Keratinocyte (primary cell): ENCODE measurements around the gene FNDC3B. TPM values are rescaled to one million over a fixed set of nuclear protein-coding genes. Genes with fewer than 3 reads are reported as not detected.

Experiments
- DNase-seq: peaks from one replicate; pipeline ENCODE4 v3.0.0-alpha.2; 2011; ENCODE audit warnings: low read depth, missing footprints, low spot score
- FAIRE-seq: peaks from 2 replicates; lab custom pipeline; 2011; peaks lifted over from hg19 to GRCh38; lab: Jason Lieb, UNC
- H2AFZ ChIP-seq: 2 replicates; pipeline ENCODE4 v1.6.0; 2012; ENCODE audit warnings: low read length, control low read depth, inconsistent platforms; ENCODE audit not compliant: control insufficient read depth
- H3K27ac ChIP-seq: 2 replicates; pipeline ENCODE4 v1.5.1; 2011; ENCODE audit warnings: low read length; ENCODE audit not compliant: control insufficient read depth, insufficient read depth
- H3K27me3 ChIP-seq: 3 replicates; pipeline ENCODE4 v1.6.0; 2011; ENCODE audit warnings: low read length; ENCODE audit not compliant: control insufficient read depth, insufficient read depth; ENCODE audit errors: extremely low read depth
- H3K36me3 ChIP-seq, 2 experiments: 2 replicates in 1 of 2; 3 replicates in 1 of 2; pipeline ENCODE4 v1.5.1; 2011; ENCODE audit warnings: low read length in 2 of 2, mild to moderate bottlenecking in 1 of 2; ENCODE audit not compliant: control insufficient read depth in 2 of 2, insufficient read depth in 2 of 2; ENCODE audit errors: extremely low read depth in 1 of 2
- H3K4me1 ChIP-seq: 3 replicates; pipeline ENCODE4 v1.5.1; 2011; ENCODE audit warnings: low read length; ENCODE audit not compliant: control insufficient read depth, insufficient read depth; ENCODE audit errors: extremely low read depth
- H3K4me2 ChIP-seq: 3 replicates; pipeline ENCODE4 v1.6.0; 2011; ENCODE audit warnings: low read depth, low read length; ENCODE audit not compliant: control insufficient read depth, insufficient read depth; ENCODE audit errors: extremely low read depth
- H3K4me3 ChIP-seq, 3 experiments: fragments of 200-600 bp in 1 of 3; sonication (generic) in 1 of 3; 2 replicates in 2 of 3; 3 replicates in 1 of 3; pipeline ENCODE4 v1.5.1; 2011 to 2016; ENCODE audit warnings: low read length in 3 of 3, mild to moderate bottlenecking in 3 of 3, control low read depth in 2 of 3, inconsistent platforms in 1 of 3, low read depth in 1 of 3, mixed read lengths in 1 of 3, mixed run types in 1 of 3, moderate library complexity in 1 of 3; ENCODE audit not compliant: control insufficient read depth in 2 of 3, insufficient read depth in 2 of 3; ENCODE audit errors: extremely low read depth in 1 of 3
- H3K79me2 ChIP-seq: 2 replicates; pipeline ENCODE4 v1.6.0; 2012; ENCODE audit warnings: low read length; ENCODE audit not compliant: control insufficient read depth, insufficient read depth
- H3K9ac ChIP-seq: 3 replicates; pipeline ENCODE4 v1.6.0; 2011; ENCODE audit warnings: low read length; ENCODE audit not compliant: control insufficient read depth, insufficient read depth; ENCODE audit errors: extremely low read depth
- H3K9me1 ChIP-seq: 3 replicates; pipeline ENCODE4 v1.6.0; 2011; ENCODE audit warnings: low read length; ENCODE audit not compliant: control insufficient read depth, insufficient read depth; ENCODE audit errors: extremely low read depth
- H3K9me3 ChIP-seq: 2 replicates; pipeline ENCODE4 v1.5.1; 2012; ENCODE audit warnings: low read depth, low read length; ENCODE audit not compliant: control insufficient read depth
- H4K20me1 ChIP-seq: 3 replicates; pipeline ENCODE4 v1.6.0; 2011; ENCODE audit warnings: low read length; ENCODE audit not compliant: control insufficient read depth, insufficient read depth; ENCODE audit errors: extremely low read depth
- EZH2 ChIP-seq: IDR thresholded peaks from one replicate; pipeline ENCODE4 v1.6.1; 2012; ENCODE audit warnings: inconsistent platforms, mild to moderate bottlenecking, low read length, moderate library complexity
- dilution Hi-C: fragments of 300-500 bp; cut with MboI; formaldehyde crosslinking; loops from one replicate; pipeline ENCODE4 v1.7.0; 2020; ENCODE audit warnings: low sequenced_read_pairs; ENCODE audit not compliant: extremely low pct_ligation_motif_present
- polyA plus RNA-seq, 5 experiments: library from polyadenylated mRNA; depleted of rRNA in 3 of 5; stranded (reverse) in 3 of 5; stranded (forward) in 1 of 5; unstranded in 1 of 5; fragments of >200 nt; gene quantifications; 1 replicate in 1 of 5; 2 replicates in 3 of 5; 3 replicates in 1 of 5; pipeline versions ENCODE4 v1.2.1 to v1.2.3, GENCODE V29; 2011 to 2012; ENCODE audit warnings: missing spikeins in 2 of 5, low read depth in 1 of 5, low replicate concordance in 1 of 5
- TF ChIP-seq, protein P1 (sequence below), 3 experiments: IDR thresholded peaks in 1 of 3; conservative IDR thresholded peaks in 1 of 3; optimal IDR thresholded peaks in 1 of 3; 2 replicates in 2 of 3; 3 replicates in 1 of 3; pipeline versions ENCODE3 to v1.5.1; 2011; ENCODE audit warnings: low read length in 3 of 3, mild to moderate bottlenecking in 3 of 3, moderate library complexity in 2 of 3, control low read depth in 1 of 3, inconsistent platforms in 1 of 3; ENCODE audit not compliant: insufficient read depth in 2 of 3; ENCODE audit errors: extremely low read depth in 1 of 3

The FNDC3B gene
- polyA plus RNA-seq, 1 donor (not counting 4 experiments of a cell fraction or from before 2014, with no cell fraction given) = 31.4 TPM

DNA sequence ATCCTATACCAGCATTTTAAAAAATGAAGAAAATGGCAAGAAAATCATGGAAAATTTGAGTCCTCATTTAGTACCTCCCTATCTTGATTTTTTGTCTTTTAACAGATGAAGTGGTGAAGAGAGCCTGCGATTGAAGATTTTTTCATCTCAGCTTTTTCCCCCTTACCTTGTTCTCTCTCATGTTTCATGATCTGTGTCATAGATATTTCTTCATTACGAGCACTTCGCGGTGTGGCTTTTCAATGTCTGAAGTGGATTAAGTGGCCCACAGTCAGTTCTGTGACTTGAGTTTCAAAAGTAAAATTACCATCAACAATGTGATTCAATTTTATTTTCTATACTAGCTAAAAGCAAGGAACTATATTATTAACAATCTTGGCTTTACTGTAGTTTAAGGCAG lies 147.2 kb downstream of the FNDC3B start:
- Histone ChIP-seq H3K9me1 (peaks cover 2% of the 10 kb centered on the region), H3K4me3 (no peak overlapping the region), H3K4me1 (peaks cover 13% of the 10 kb centered on the region), H3K9me3 (no peaks in the 10 kb centered on the region), H3K27ac (no peak overlapping the region), H3K4me2 (no peak overlapping the region), H3K27me3 (no peaks in the 10 kb centered on the region), H3K36me3 (peaks cover 0 to 7% of the 10 kb centered on the region in 2 experiments), H2AFZ (no peak overlapping the region), H4K20me1 (peaks cover 3% of the 10 kb centered on the region), H3K9ac (no peak overlapping the region), H3K79me2 (peaks cover 50% of the 10 kb centered on the region)
- TF ChIP-seq EZH2 = no peak
- TF ChIP-seq, protein P1, sequence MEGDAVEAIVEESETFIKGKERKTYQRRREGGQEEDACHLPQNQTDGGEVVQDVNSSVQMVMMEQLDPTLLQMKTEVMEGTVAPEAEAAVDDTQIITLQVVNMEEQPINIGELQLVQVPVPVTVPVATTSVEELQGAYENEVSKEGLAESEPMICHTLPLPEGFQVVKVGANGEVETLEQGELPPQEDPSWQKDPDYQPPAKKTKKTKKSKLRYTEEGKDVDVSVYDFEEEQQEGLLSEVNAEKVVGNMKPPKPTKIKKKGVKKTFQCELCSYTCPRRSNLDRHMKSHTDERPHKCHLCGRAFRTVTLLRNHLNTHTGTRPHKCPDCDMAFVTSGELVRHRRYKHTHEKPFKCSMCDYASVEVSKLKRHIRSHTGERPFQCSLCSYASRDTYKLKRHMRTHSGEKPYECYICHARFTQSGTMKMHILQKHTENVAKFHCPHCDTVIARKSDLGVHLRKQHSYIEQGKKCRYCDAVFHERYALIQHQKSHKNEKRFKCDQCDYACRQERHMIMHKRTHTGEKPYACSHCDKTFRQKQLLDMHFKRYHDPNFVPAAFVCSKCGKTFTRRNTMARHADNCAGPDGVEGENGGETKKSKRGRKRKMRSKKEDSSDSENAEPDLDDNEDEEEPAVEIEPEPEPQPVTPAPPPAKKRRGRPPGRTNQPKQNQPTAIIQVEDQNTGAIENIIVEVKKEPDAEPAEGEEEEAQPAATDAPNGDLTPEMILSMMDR (optimal IDR thresholded peaks at IDR 0.05 in 1 of 3, IDR thresholded peaks at IDR 0.05 in 1 of 3, conservative IDR thresholded peaks at IDR 0.05 in 1 of 3; ENCODE audit: extremely low read depth in 1 of 3, insufficient read depth in 2 of 3, low read length in 3 of 3) = no peak
- no peak for DNase-seq
- dilution Hi-C loops = no loop called here
- no peak for FAIRE-seq

DNA sequence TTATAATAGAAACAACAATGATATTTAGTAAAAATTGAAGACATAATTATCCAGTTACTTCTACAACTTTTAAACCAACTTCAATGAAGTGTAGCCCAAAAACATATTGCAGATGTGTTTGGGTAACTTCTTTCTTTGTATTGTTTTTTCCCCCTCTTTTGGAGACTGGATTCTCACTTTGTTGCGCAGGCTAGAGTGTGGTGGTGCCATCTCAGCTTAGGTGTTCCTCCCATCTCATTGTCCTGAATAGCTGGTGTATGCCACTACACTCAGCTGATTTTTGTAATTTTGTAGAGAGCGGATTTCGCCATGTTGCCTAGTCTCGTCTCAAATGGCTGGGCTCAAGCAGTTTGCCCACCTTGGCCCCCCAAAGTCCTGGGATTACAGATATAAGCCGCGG lies 148.1 kb downstream of the FNDC3B start:
- H3K9ac ChIP-seq = no peak overlapping the region
- peaks cover 45% of the 10 kb centered on the region for H3K79me2 ChIP-seq
- peaks cover 0 to 7% of the 10 kb centered on the region in 2 experiments for H3K36me3 ChIP-seq
- H3K9me1 ChIP-seq = peaks cover 2% of the 10 kb centered on the region
- H3K9me3 ChIP-seq = no peaks in the 10 kb centered on the region
- no peak overlapping the region for H3K4me3 ChIP-seq
- H3K4me1 ChIP-seq = peaks cover 4% of the 10 kb centered on the region
- DNase-seq (no peak), FAIRE-seq (no peak)
- no peaks in the 10 kb centered on the region for H4K20me1 ChIP-seq
- dilution Hi-C loops = no loop called here
- TF ChIP-seq, protein P1 (optimal IDR thresholded peaks at IDR 0.05 in 1 of 3, IDR thresholded peaks at IDR 0.05 in 1 of 3, conservative IDR thresholded peaks at IDR 0.05 in 1 of 3; ENCODE audit: extremely low read depth in 1 of 3, insufficient read depth in 2 of 3, low read length in 3 of 3) = no peak
- TF ChIP-seq EZH2 = no peak
- H3K27ac ChIP-seq = no peak overlapping the region
- no peak overlapping the region for H2AFZ ChIP-seq
- H3K27me3 ChIP-seq = no peaks in the 10 kb centered on the region
- no peak overlapping the region for H3K4me2 ChIP-seq
